Neural progenitor cell (in vitro differentiated cells): Measurements from ENCODE around the gene GNB1. TPM values are rescaled to one million over a fixed set of nuclear protein-coding genes. Genes with fewer than 3 reads are reported as not detected.
A peak's percentile ranks its signal among the peaks of the same experiment; 100 is the strongest.
"Not testable (repeated sequence)": the region's sequence is repeated elsewhere in the genome, so short reads cannot be mapped to it uniquely, and the experiment has no call there.

ENCODE experiments used
- DNase-seq: peaks from one replicate; pipeline ENCODE4 v3.0.0-alpha.2; 2016; ENCODE audit warnings: low spot score
- H2AFZ ChIP-seq: fragments of 200-600 bp; sonication (generic); replicated peaks from 2 replicates; pipeline ENCODE4 v1.6.1; 2016; ENCODE audit warnings: antibody characterized with exemption
- H3F3A ChIP-seq: fragments of 200-600 bp; sonication (generic); 2 replicates; pipeline ENCODE4 v1.6.1; 2016; ENCODE audit warnings: antibody characterized with exemption, low read depth
- H3K27ac ChIP-seq: fragments of 200-600 bp; sonication (generic); 2 replicates; pipeline ENCODE4 v1.5.1; 2016; ENCODE audit warnings: mild to moderate bottlenecking
- H3K27me3 ChIP-seq: fragments of 200-600 bp; sonication (generic); 2 replicates; pipeline ENCODE4 v1.6.1; 2016; ENCODE audit warnings: mild to moderate bottlenecking, moderate library complexity
- H3K36me3 ChIP-seq: fragments of 200-600 bp; sonication (generic); 2 replicates; pipeline ENCODE4 v1.5.1; 2016
- H3K4me1 ChIP-seq: fragments of 200-600 bp; sonication (generic); 2 replicates; pipeline ENCODE4 v1.6.1; 2016; ENCODE audit warnings: mixed run types
- H3K4me2 ChIP-seq: fragments of 200-600 bp; sonication (generic); 2 replicates; pipeline ENCODE4 v1.6.1; 2016
- H3K4me3 ChIP-seq: fragments of 200-600 bp; sonication (generic); 2 replicates; pipeline ENCODE4 v1.5.1; 2016
- H3K79me2 ChIP-seq: fragments of 200-600 bp; sonication (generic); 2 replicates; pipeline ENCODE4 v1.6.1; 2016; ENCODE audit warnings: low read depth
- H3K9ac ChIP-seq: fragments of 200-600 bp; sonication (generic); 2 replicates; pipeline ENCODE4 v1.6.1; 2016
- H3K9me3 ChIP-seq: fragments of 200-600 bp; sonication (generic); 2 replicates; pipeline ENCODE4 v1.5.1; 2016; ENCODE audit warnings: low read depth
- H4K20me1 ChIP-seq: fragments of 200-600 bp; sonication (generic); 2 replicates; pipeline ENCODE4 v1.6.1; 2016; ENCODE audit warnings: low read depth
- H3K27ac Mint-ChIP-seq: 3 replicates; pipeline ENCODE4 v1.8.0; 2021; ENCODE audit warnings: mixed read lengths
- H3K27me3 Mint-ChIP-seq: 2 replicates; pipeline ENCODE4 v1.8.0; 2022; ENCODE audit warnings: low read depth, mild to moderate bottlenecking, inconsistent platforms, moderate library complexity, mixed read lengths; ENCODE audit not compliant: insufficient read depth
- H3K36me3 Mint-ChIP-seq: 3 replicates; pipeline ENCODE4 v1.8.0; 2021; ENCODE audit warnings: mixed read lengths
- H3K4me1 Mint-ChIP-seq: 3 replicates; pipeline ENCODE4 v1.8.0; 2021; ENCODE audit warnings: mixed read lengths
- H3K4me3 Mint-ChIP-seq: 3 replicates; pipeline ENCODE4 v1.8.0; 2021; ENCODE audit warnings: mild to moderate bottlenecking, moderate library complexity, mixed read lengths
- H3K9me3 Mint-ChIP-seq: 3 replicates; pipeline ENCODE4 v1.8.0; 2020; ENCODE audit warnings: mixed read lengths
- EZH2 ChIP-seq: fragments of 200-600 bp; sonication (generic); IDR thresholded peaks from 2 replicates; pipeline ENCODE4 v1.6.1; 2017; ENCODE audit warnings: antibody characterized with exemption, mild to moderate bottlenecking, moderate library complexity
- EZH2phosphoT487 ChIP-seq: fragments of 200-600 bp; sonication (generic); IDR thresholded peaks from 2 replicates; pipeline ENCODE4 v1.6.1; 2017; ENCODE audit warnings: antibody characterized with exemption
- total RNA-seq: library from RNA; depleted of rRNA; stranded (reverse); fragments of >200 nt; gene quantifications from 2 replicates; pipeline ENCODE4 v1.2.3, GENCODE V29; 2015; ENCODE audit warnings: low replicate concordance
- TF ChIP-seq, protein P1 (sequence below): fragments of 200-600 bp; sonication (generic); IDR thresholded peaks from 2 replicates; pipeline ENCODE4 v1.5.1; 2017; ENCODE audit warnings: antibody characterized with exemption, mild to moderate bottlenecking

Gene GNB1
- total RNA-seq, 1 donor from 2014 or later = 175 TPM

DNA sequence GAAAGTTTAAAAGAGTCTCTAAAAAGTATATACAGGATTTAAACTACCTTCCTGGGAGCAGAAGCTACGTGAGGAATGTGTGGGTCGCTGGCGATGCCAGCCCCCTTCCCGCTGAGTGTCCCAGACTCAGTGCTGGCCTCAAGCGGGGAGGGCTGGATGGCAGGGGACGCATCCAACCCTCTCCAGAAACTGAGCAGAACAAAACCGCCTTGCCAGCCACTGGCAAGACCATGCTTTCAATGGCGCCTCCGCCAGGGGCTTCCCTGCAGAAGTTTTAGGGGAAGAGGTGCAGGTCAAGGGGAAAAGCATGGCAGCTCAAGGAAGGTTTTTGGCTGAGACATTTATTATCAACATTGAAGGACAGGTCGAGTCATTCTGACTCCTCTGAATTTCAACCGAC lies 138.7 kb downstream of the GNB1 start:
- no peaks in the 10 kb centered on the region for H3K4me1 ChIP-seq
- H3F3A ChIP-seq = no peaks in the 10 kb centered on the region
- no peak overlapping the region for H3K27ac ChIP-seq
- no peak for DNase-seq
- peaks cover 3% of the 10 kb centered on the region for H3K4me1 Mint-ChIP-seq
- no peaks in the 10 kb centered on the region for H3K27me3 ChIP-seq
- peaks cover 2% of the 10 kb centered on the region for H3K36me3 Mint-ChIP-seq
- no peak overlapping the region for H3K4me2 ChIP-seq
- no peak overlapping the region for H2AFZ ChIP-seq
- H3K9ac ChIP-seq = no peak overlapping the region
- H3K4me3 ChIP-seq = no peak overlapping the region
- no peak overlapping the region for H3K4me3 Mint-ChIP-seq
- H3K27ac Mint-ChIP-seq = no peak overlapping the region
- H3K79me2 ChIP-seq = no peaks in the 10 kb centered on the region
- H4K20me1 ChIP-seq = no peaks in the 10 kb centered on the region
- TF ChIP-seq EZH2 (no peak), EZH2phosphoT487 (no peak)
- TF ChIP-seq, protein P1, sequence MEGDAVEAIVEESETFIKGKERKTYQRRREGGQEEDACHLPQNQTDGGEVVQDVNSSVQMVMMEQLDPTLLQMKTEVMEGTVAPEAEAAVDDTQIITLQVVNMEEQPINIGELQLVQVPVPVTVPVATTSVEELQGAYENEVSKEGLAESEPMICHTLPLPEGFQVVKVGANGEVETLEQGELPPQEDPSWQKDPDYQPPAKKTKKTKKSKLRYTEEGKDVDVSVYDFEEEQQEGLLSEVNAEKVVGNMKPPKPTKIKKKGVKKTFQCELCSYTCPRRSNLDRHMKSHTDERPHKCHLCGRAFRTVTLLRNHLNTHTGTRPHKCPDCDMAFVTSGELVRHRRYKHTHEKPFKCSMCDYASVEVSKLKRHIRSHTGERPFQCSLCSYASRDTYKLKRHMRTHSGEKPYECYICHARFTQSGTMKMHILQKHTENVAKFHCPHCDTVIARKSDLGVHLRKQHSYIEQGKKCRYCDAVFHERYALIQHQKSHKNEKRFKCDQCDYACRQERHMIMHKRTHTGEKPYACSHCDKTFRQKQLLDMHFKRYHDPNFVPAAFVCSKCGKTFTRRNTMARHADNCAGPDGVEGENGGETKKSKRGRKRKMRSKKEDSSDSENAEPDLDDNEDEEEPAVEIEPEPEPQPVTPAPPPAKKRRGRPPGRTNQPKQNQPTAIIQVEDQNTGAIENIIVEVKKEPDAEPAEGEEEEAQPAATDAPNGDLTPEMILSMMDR = no peak
- no peaks in the 10 kb centered on the region for H3K9me3 Mint-ChIP-seq
- no peaks in the 10 kb centered on the region for H3K36me3 ChIP-seq
- peaks cover 2% of the 10 kb centered on the region for H3K27me3 Mint-ChIP-seq
- H3K9me3 ChIP-seq = no peaks in the 10 kb centered on the region

DNA sequence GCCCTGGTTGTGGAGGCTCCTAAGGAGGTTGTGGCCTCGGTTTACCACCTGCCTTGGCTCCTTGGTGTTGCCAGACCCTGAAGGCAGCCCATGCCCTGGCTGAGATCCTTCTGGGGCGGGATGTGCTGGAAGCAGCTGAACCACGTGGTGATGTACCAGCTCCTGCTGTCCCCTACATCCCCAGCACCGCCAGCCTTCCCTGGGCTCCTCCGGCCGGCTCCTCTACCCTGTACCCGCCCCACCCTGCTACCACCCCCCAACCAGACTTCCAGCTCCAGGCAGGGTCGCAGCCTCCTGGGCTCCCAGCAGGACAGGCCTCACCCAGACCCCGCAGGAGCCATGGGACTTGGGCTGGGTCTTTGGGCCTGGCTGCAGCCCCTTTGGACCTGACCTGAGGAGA lies 140.9 kb downstream of the GNB1 start:
- H3K4me1 ChIP-seq, H3K36me3 Mint-ChIP-seq, H3K4me1 Mint-ChIP-seq: not testable (repeated sequence)

DNA sequence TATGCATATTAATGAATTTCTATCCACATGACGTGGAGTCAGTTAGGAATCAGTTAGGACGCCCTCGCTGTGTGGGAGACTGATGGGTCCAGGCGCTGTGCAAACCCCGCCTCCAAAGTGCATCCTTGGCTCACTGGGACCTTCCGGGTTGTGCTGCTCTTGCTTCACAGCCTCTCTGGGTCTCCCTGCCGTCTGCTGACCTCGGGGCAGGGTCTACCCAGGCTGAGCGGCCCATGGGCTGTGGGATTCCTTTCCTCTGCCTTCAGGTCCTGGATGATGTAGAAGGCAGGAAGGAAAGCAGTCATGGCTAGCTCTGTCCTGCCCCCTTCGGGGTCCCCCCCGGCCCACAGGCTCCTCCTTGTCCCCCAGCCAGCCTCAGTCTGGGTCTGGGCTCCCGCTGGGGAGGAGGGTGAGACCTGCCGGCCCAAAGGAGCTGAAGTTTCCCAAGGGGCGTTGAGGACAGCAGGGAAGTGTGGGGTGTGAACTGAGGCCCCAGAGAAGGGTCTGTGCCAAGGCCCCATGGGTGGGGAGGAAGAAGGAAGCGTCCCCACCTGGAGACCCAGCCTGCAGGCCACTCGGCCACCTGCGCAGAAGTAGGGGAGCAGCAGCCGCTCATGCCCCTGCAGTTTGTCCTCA lies 142.1 kb downstream of the GNB1 start:
- no peak overlapping the region for H3K27ac ChIP-seq
- no peak overlapping the region for H3K4me2 ChIP-seq
- H3K4me3 ChIP-seq = no peak overlapping the region
- no peaks in the 10 kb centered on the region for H3K4me1 ChIP-seq
- TF ChIP-seq EZH2phosphoT487 = no peak
- TF ChIP-seq EZH2 = no peak
- TF ChIP-seq, protein P1 = no peak
- no peaks in the 10 kb centered on the region for H3K9me3 ChIP-seq
- H3K9me3 Mint-ChIP-seq = no peaks in the 10 kb centered on the region
- peaks cover 3% of the 10 kb centered on the region for H3K4me1 Mint-ChIP-seq
- H3K27me3 Mint-ChIP-seq = peaks cover 2% of the 10 kb centered on the region
- H3K36me3 ChIP-seq = no peaks in the 10 kb centered on the region
- no peaks in the 10 kb centered on the region for H3K27me3 ChIP-seq
- DNase-seq = no peak
- peak overlapping the region; percentile 38 for H3K4me3 Mint-ChIP-seq
- no peaks in the 10 kb centered on the region for H3F3A ChIP-seq
- H3K9ac ChIP-seq = no peak overlapping the region
- no peak overlapping the region for H2AFZ ChIP-seq
- peak overlapping the region; percentile 75 for H3K27ac Mint-ChIP-seq
- H3K79me2 ChIP-seq = no peaks in the 10 kb centered on the region
- H4K20me1 ChIP-seq = no peaks in the 10 kb centered on the region
- no peaks in the 10 kb centered on the region for H3K36me3 Mint-ChIP-seq

More for the DNA sequence above, 140.9 kb downstream of the GNB1 start:
- H3K36me3 ChIP-seq, H4K20me1 ChIP-seq, H3K4me2 ChIP-seq, H3K4me3 Mint-ChIP-seq, H3F3A ChIP-seq, H3K9me3 Mint-ChIP-seq, H3K9me3 ChIP-seq, H3K4me3 ChIP-seq, DNase-seq, H3K27me3 ChIP-seq, H3K27ac Mint-ChIP-seq, H3K27ac ChIP-seq, H3K9ac ChIP-seq, H3K27me3 Mint-ChIP-seq, H3K79me2 ChIP-seq, H2AFZ ChIP-seq: not testable (repeated sequence)

DNA sequence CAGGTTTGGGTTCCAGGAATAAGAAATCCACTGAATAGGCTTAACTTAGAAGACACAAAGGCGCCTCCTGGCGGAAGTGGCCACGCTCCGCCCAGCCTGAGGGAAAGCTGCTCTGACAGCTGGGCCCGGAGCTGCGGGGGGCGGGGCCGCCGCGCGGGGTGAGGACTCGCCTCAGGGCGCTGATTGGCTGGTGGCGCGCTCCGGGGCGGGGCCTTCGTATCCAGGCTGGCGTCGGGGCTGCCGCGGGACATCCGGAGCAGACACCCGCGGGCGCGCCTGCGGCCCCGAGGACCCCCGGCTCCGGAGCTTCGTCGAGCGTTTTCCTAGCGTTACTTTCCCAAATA lies 144.3 kb downstream of the GNB1 start:
- not testable (repeated sequence) for H3K4me3 Mint-ChIP-seq, H3K36me3 ChIP-seq, DNase-seq, H3K27ac ChIP-seq, H2AFZ ChIP-seq, H3K4me1 Mint-ChIP-seq, H3K36me3 Mint-ChIP-seq, H3K9me3 ChIP-seq, H3K27ac Mint-ChIP-seq, H3K9me3 Mint-ChIP-seq, H3F3A ChIP-seq, H3K27me3 ChIP-seq, H3K27me3 Mint-ChIP-seq, H3K9ac ChIP-seq, H4K20me1 ChIP-seq, H3K4me1 ChIP-seq
- Histone ChIP-seq H3K4me3 (peak overlapping the region; percentile 49), H3K4me2 (peak overlapping the region; percentile 52), H3K79me2 (peaks cover 18% of the 10 kb centered on the region)

DNA sequence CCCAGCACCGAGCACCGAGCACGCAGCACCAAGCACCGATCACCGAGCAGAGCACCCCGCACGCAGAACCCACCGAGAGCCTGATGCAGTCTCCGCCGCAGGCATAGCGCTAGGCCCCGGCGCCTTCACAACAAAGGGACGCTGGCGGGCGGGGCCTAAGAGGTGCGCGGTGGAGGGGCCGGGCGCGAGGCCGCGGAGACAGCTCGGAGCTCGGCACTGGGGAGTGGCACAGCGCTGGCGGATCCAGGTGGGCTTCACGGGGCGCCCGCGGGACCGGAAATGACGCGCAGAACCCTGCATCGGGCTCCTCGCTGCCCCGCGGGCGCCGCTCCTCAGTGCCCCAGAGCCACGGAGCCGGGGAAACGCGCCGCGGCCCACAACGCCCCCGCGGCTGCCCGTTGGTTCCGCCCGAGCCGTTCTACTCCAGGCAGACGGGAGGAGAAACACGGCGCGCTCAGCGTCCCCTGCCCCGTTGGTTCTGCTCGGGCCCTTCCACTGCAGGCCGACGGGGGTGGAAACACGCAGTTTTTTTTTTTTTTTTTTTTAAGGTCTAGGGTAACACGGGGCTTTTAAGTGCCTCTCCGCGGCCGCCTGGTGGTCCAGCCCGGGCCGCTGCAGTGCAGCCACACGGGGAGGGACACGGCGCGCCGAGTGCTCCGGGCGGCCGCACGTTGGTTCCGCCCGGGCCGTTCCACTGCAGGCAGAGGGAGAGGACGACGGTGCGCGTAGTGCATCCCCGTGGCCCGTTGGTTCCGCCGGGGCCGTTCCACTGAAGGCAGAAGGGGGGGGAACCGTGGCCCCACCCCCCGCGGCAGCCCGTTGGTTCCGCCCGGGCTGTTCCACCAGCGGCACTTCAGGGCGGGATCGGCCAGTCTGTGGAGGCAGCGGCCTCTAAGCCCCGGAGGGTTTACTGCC lies 145.0 kb downstream of the GNB1 start:
- H3K4me1 ChIP-seq, H3K9me3 Mint-ChIP-seq: not testable (repeated sequence)

DNA sequence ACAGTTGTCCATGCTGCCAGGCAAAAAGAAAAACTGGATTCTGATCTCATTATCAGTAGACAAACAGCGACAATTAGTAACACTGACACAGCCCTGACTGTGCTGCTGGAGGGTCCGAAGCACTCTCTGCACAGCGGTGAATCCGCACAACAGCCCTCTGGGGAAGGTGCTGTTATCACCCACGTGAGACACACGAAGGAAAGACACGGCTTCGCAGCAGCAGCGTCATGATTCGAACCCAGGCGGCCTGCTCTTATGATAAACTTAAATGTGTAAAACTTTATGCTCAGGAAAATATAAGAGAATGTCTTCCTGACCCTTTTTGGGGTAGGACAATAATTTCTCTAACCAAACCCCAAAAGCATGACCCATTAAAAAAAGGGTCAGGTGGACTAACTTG lies 148.4 kb downstream of the GNB1 start:
- peak overlapping the region; percentile 60 for H3K4me3 Mint-ChIP-seq
- H3K4me2 ChIP-seq, DNase-seq: not testable (repeated sequence)

More for the DNA sequence above, 145.0 kb downstream of the GNB1 start:
- Mint-ChIP-seq H3K27ac (peak overlapping the region; percentile 57), H3K4me3 (peak overlapping the region; percentile 77)
- H3K27me3 ChIP-seq, H4K20me1 ChIP-seq, H3K36me3 ChIP-seq, H3K4me1 Mint-ChIP-seq, H3K36me3 Mint-ChIP-seq, H3K9me3 ChIP-seq, H2AFZ ChIP-seq, H3F3A ChIP-seq, H3K27me3 Mint-ChIP-seq: not testable (repeated sequence)
- peaks cover 21% of the 10 kb centered on the region for H3K79me2 ChIP-seq
- peak overlapping the region; percentile 99 for H3K27ac ChIP-seq
- peak overlapping the region; percentile 52 for H3K4me2 ChIP-seq
- peak overlapping the region; percentile 49 for H3K4me3 ChIP-seq
- H3K9ac ChIP-seq = peak overlapping the region; percentile 89
- peak; percentile 81 for DNase-seq

More for the DNA sequence above, 148.4 kb downstream of the GNB1 start:
- not testable (repeated sequence) for H3K4me3 ChIP-seq, H3K9me3 ChIP-seq, H3K27ac ChIP-seq, H3K36me3 Mint-ChIP-seq, H3K36me3 ChIP-seq, H3K9me3 Mint-ChIP-seq, H3K27ac Mint-ChIP-seq, H3F3A ChIP-seq, H2AFZ ChIP-seq, H3K9ac ChIP-seq, H3K4me1 ChIP-seq, H3K4me1 Mint-ChIP-seq, H4K20me1 ChIP-seq, H3K27me3 Mint-ChIP-seq, H3K27me3 ChIP-seq
- H3K79me2 ChIP-seq = peaks cover 27% of the 10 kb centered on the region
